Ovary (tissue), 9 donors: ENCODE results near the gene ASTL. TPM values are rescaled to one million over a fixed set of nuclear protein-coding genes. Genes with fewer than 3 reads are reported as not detected.

Experiments used
- DNase-seq, 5 donors: peaks; one replicate each; pipeline ENCODE4 v3.0.0-alpha.2; 2019 to 2020
- H3K27ac ChIP-seq, 2 donors: fragments of 200-600 bp; one replicate each; pipeline versions ENCODE4 v1.5.1 to v1.8.0; 2019 to 2022
- H3K27me3 ChIP-seq: fragments of 200-600 bp; one replicate; pipeline ENCODE4 v1.8.0; 2022
- H3K36me3 ChIP-seq: fragments of 200-600 bp; sonication (generic); one replicate; pipeline ENCODE4 v1.5.1; 2019
- H3K4me1 ChIP-seq: one replicate; pipeline ENCODE4 v1.8.1; 2013; ENCODE audit warnings: mild to moderate bottlenecking, moderate library complexity; ENCODE audit not compliant: insufficient read depth
- H3K4me3 ChIP-seq: fragments of 200-600 bp; sonication (generic); one replicate; pipeline ENCODE4 v1.5.1; 2017
- H3K9me3 ChIP-seq, 2 donors: fragments of 200-600 bp in 1 of 2; sonication (generic) in 1 of 2; one replicate each; pipeline versions ENCODE4 v1.5.1 to v1.8.1; 2013 to 2019; ENCODE audit warnings: mild to moderate bottlenecking in 1 of 2, moderate library complexity in 1 of 2
- EP300 ChIP-seq: sonication (generic); formaldehyde crosslinking; IDR thresholded peaks from one replicate; pipeline ENCODE4 v1.6.1; 2017; ENCODE audit warnings: antibody characterized with exemption
- POLR2A ChIP-seq: fragments of 450-650 bp; IDR thresholded peaks from one replicate; pipeline ENCODE4 v1.6.1; 2017; ENCODE audit warnings: antibody characterized with exemption, mild to moderate bottlenecking, moderate library complexity
- WGBS, 3 donors: extraction: QIAGEN DNeasy Blood & Tissue Kit in 1 of 3; methylation state at CpG; one replicate each; pipeline versions ENCODE4 v1.1.5 to v1.1.7; 2013 to 2017; 5-methylcytosine and 5-hydroxymethylcytosine counted together
- intact Hi-C, 4 donors: fragments of 100-400 bp; cut with DNase I; formaldehyde crosslinking; loops; one replicate each; pipeline versions ENCODE4 v1.11.0 to v1.15.1; 2022 to 2023
- polyA plus RNA-seq, 2 donors: library from polyadenylated mRNA; stranded (reverse); fragments of 200-250 nt in 1 of 2; fragments of 350-450 nt in 1 of 2; fragmentation: Illumina TruSeq in 1 of 2; extraction: RNeasy Lipid Tissue Mini Kit (QIAGEN cat#74804) in 1 of 2; gene quantifications; one replicate each; pipeline ENCODE4 v1.2.3, GENCODE V29; 2013 to 2014
- total RNA-seq, 7 donors: library from RNA; depleted of rRNA in 2 of 7; stranded (reverse); fragments of >200 nt in 2 of 7; fragmentation: NEBNext Ultra II Directional in 3 of 7; extraction: Animal tissue kit (Norgen Biotek cat#: 25700) in 3 of 7; gene quantifications; one replicate each; pipeline versions ENCODE4 v1.1.0 to v1.2.4, GENCODE V29; 2016 to 2023
- TF ChIP-seq, protein P1 (sequence below), 3 donors: fragments of 450-650 bp in 2 of 3; fragments of 200-600 bp in 1 of 3; IDR thresholded peaks; one replicate each; pipeline versions ENCODE4 v1.5.1 to v1.8.0; 2016 to 2022; ENCODE audit warnings: antibody characterized with exemption in 3 of 3, mild to moderate bottlenecking in 1 of 3
- donor health status: DM: no; HTN: no; CAD: no; lungs with moderate emphysema.
- donor health status: DM: no; HTN: no; CAD: no.
- donor health status: Bipolar disorder and iron deficiency.
- donor health status: DM: yes; HTN: yes; CAD: no.
- donor health status: DM: no; HTN: no; CAD: no.
- donor health status: DM: yes; HTN: yes; CAD: no.

ASTL gene
- total and polyA plus RNA-seq, 9 donors, result 0.15 to 1.7 (median 0.67) TPM; not detected in 4

DNA sequence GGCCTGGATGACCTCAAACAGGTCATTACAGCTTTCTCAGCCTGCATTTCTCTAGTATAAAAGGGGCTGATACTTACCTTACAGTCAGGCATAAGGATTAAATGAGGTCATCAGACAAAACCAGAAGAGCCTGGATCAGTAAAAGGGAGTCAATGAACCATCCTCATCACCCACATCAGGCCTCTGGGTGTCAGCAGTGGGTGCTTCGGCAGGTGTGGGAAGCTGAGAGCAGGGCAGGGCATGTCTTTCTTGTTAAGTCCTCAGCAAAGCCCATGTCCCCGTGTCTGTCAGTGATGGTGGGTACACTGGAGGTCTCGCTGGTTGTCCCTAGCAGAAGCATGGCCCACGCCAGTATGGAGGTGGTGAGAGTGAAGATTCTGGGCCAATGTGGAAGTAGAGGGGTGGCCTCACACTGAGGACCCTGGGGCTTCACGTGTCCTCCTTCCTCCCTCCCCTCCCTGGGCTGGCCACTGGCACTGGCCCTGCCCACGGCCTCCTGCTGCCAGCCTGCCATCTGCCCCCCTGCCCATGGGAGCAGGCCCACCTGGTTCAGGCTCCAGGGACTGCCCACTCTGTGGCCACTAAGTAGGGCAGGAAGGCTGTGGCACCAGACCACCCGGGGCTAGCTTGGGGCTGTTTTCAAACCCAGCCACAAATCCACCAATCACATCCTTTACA, 26.3 kb downstream of the ASTL start:
- intact Hi-C loops, result loop anchor here in 2 of 4 donors (10.0 kb wide), 2 partner anchors 87 to 117 kb away; partner anchors contain the start of gene ANKRD36C (in 1 of the 2)
- no peaks in the 10 kb centered on the region for H3K9me3 ChIP-seq
- TF ChIP-seq EP300, result no peak
- no peak for TF ChIP-seq POLR2A
- TF ChIP-seq, protein P1, sequence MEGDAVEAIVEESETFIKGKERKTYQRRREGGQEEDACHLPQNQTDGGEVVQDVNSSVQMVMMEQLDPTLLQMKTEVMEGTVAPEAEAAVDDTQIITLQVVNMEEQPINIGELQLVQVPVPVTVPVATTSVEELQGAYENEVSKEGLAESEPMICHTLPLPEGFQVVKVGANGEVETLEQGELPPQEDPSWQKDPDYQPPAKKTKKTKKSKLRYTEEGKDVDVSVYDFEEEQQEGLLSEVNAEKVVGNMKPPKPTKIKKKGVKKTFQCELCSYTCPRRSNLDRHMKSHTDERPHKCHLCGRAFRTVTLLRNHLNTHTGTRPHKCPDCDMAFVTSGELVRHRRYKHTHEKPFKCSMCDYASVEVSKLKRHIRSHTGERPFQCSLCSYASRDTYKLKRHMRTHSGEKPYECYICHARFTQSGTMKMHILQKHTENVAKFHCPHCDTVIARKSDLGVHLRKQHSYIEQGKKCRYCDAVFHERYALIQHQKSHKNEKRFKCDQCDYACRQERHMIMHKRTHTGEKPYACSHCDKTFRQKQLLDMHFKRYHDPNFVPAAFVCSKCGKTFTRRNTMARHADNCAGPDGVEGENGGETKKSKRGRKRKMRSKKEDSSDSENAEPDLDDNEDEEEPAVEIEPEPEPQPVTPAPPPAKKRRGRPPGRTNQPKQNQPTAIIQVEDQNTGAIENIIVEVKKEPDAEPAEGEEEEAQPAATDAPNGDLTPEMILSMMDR (IDR thresholded peaks at IDR 0.05), result no peak
- H3K4me1 ChIP-seq, result peaks cover 10% of the 10 kb centered on the region
- H3K27me3 ChIP-seq, result no peaks in the 10 kb centered on the region
- no peak overlapping the region for H3K27ac ChIP-seq
- whole genome bisulfite sequencing, 3 donors, result 80 to 92% (median 82%) methylated on average over 7 of the region's 7 CpGs
- H3K4me3 ChIP-seq, result no peak overlapping the region
- DNase-seq, result peak in 1 of 5 donors; percentile 25
- no peaks in the 10 kb centered on the region for H3K36me3 ChIP-seq

DNA sequence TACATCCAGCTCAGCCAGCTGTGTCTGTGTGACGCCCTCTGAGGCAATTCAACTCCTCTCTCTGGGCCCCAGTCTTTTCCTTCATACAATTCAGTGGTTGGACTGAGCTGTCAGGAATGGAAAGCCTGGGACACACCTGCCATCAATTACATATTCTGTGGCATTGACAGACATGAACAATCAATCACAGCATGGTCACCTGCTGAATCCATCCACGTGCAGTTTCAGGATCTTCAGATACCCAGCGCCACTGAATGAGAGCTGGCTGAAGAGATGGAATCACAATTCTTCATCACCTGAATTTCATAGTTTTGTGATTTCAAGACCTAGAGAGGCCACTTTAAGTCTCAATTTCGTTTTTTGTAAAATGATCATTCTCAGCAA, 27.1 kb downstream of the ASTL start:
- TF ChIP-seq, protein P1 (IDR thresholded peaks at IDR 0.05), result no peak
- TF ChIP-seq POLR2A, result no peak
- no peak for TF ChIP-seq EP300
- H3K4me1 ChIP-seq, result peaks cover 10% of the 10 kb centered on the region
- H3K4me3 ChIP-seq, result no peak overlapping the region
- no peaks in the 10 kb centered on the region for H3K9me3 ChIP-seq
- 74 to 77% (median 76%) methylated on average over 4 of the region's 4 CpGs for WGBS, 3 donors
- intact Hi-C loops, result loop anchor here in 2 of 4 donors (10.0 kb wide), 2 partner anchors 86 to 116 kb away; partner anchors contain the start of gene ANKRD36C (in 1 of the 2)
- H3K27me3 ChIP-seq, result no peaks in the 10 kb centered on the region
- no peaks in the 10 kb centered on the region for H3K36me3 ChIP-seq
- no peak for DNase-seq
- no peak overlapping the region for H3K27ac ChIP-seq

DNA sequence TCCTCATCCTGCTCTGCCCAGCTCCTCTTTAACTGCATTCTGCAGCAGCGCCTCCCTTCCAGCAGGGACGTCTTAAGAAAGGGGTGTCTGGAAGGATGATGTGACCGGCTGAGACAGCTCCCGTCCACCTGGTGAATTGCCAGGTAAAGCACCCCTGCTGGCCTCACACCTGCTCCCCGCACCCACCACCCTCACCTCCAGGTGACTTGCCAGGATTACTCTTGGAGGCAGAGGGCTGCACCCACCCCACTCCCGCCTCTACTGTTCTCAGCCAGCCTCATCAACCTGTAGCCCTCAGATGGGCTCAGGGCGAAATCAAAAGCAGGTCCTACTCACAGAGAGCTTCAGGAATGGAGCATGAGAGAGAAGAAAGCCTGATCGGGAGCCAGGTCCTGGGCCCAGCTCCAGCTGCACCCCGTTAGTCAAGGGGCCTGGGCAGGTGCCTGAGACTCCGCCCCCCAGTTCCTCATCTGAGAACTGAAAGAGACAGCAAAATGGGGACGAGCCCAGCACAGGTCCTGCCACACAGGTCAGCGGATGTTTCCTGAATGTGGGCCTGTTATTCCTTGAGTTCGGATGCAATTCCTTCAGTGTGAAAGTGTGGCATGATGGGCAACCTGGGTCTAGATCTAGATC, 27.6 kb downstream of the ASTL start:
- H3K27ac ChIP-seq, result no peak overlapping the region
- intact Hi-C loops, result loop anchor here in 2 of 4 donors (10.0 kb wide), 2 partner anchors 86 to 116 kb away; partner anchors contain the start of gene ANKRD36C (in 1 of the 2)
- H3K4me3 ChIP-seq, result no peak overlapping the region
- H3K9me3 ChIP-seq, result no peaks in the 10 kb centered on the region
- TF ChIP-seq EP300 (no peak), POLR2A (no peak)
- TF ChIP-seq, protein P1 (IDR thresholded peaks at IDR 0.05), result no peak
- H3K4me1 ChIP-seq, result peaks cover 8% of the 10 kb centered on the region
- peak in 1 of 5 donors; percentile 17 for DNase-seq
- no peaks in the 10 kb centered on the region for H3K27me3 ChIP-seq
- WGBS, 3 donors, result 76 to 88% (median 79%) methylated on average over 13 of the region's 13 CpGs
- no peaks in the 10 kb centered on the region for H3K36me3 ChIP-seq

DNA sequence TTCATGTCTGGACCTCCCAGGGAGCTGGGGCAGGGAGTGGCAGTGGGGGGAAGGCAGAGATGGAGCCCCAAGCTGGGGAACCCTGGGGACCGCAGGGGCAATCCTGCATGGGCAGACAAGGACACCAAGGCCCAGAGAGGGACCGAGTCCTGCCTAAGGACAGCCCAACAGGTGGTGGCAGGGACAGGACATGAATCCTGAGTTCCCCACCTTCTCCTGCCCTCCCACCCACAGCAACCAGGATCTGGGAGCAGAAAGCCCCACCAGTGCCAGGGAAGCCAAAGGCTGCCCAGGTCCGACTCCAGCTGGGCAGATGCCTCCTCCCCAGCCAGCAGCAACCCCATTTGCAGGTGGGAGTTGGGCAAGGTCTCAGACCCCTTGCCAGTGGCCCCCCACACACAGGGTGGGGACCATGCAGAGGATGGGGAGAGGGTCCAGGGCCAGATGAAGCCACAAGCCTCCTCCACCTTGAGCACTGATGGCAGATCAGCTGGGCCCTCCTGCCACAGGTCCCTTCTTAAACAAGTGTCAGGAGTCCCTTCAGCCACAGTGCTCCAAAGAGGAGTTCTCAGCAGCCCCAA, 28.3 kb downstream of the ASTL start:
- DNase-seq, result peak in 1 of 5 donors; percentile 19
- no peak overlapping the region for H3K4me3 ChIP-seq
- WGBS, 3 donors, result 83 to 100% (median 89%) methylated on average over 3 of the region's 3 CpGs
- no peak for TF ChIP-seq POLR2A
- TF ChIP-seq, protein P1 (IDR thresholded peaks at IDR 0.05), result no peak
- TF ChIP-seq EP300, result no peak
- H3K27ac ChIP-seq, result no peak overlapping the region
- peaks cover 8% of the 10 kb centered on the region for H3K4me1 ChIP-seq
- peaks cover 0 to 3% of the 10 kb centered on the region in 2 donors for H3K9me3 ChIP-seq
- H3K36me3 ChIP-seq, result no peaks in the 10 kb centered on the region
- intact Hi-C loops, result loop anchor here in 2 of 4 donors (10.0 kb wide), 2 partner anchors 85 to 115 kb away; partner anchors contain the start of gene ANKRD36C (in 1 of the 2)
- no peaks in the 10 kb centered on the region for H3K27me3 ChIP-seq
